ENCODE measurements around the gene SLC6A15.

DNA sequence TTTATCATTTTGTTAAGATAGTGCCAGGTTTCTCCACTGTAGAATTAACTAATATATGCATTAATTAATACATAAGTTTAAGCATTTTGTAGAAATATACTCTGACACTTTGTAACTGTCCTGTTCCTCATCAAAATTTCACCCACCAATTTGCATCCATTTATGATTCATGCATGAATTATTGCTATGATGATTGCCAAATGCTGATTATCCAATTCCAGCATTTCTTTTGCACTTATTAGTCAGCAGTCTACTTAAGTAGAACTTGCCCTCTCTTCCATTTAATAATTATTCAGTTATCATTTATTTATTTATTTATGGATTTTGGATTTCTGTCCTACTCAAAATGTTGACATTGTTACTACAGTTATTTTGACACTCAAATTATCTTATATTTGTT lies 72.2 kb downstream of the SLC6A15 start:
- TF ChIP-seq FOXA1 (IDR thresholded peaks at IDR 0.05) = no peak
- TF ChIP-seq HDGF (IDR thresholded peaks at IDR 0.05; ENCODE audit: borderline replicate concordance) = no peak
- TF ChIP-seq LEF1 (IDR thresholded peaks at IDR 0.05; ENCODE audit: borderline replicate concordance) = no peak
- no peak for TF ChIP-seq SP1 (IDR thresholded peaks at IDR 0.05)
- TF ChIP-seq BHLHE40 (IDR thresholded peaks at IDR 0.05; ENCODE audit: borderline replicate concordance) = no peak
- no peak for TF ChIP-seq FOXM1 (IDR thresholded peaks at IDR 0.05; ENCODE audit: borderline replicate concordance)

Measured in HEK293T (cell line).